Caco-2 (cell line): ENCODE measurements around the gene ADGRV1. TPM values are rescaled to one million over a fixed set of nuclear protein-coding genes. Genes with fewer than 3 reads are reported as not detected.

ENCODE experiments used
- BruUV-seq: library from RNA; stranded (reverse); fragments of 400-500 nt; replicated peaks from 2 replicates; lab custom pipeline; 2021; lab: Mats Ljungman, UMichigan
- CTCF ChIA-PET: fragments of 300-600 bp; sonication (Branson Sonifier 250); formaldehyde crosslinking; loops from one replicate; lab custom pipeline; 2022; ENCODE audit warnings: antibody characterized with exemption; lab: Charles Lee
- POLR2A ChIA-PET: fragments of 300-600 bp; sonication (Branson Sonifier 250); formaldehyde crosslinking; loops from one replicate; lab custom pipeline; 2022; ENCODE audit warnings: antibody characterized with exemption; lab: Charles Lee
- DNase-seq, 2 experiments: peaks; one replicate each; pipeline versions ENCODE4 v3.0.0 to v3.0.0-alpha.2; 2020 to 2022
- H3K27me3 ChIP-seq: replicated peaks from 2 replicates; pipeline ENCODE4 v1.6.0; 2011; ENCODE audit warnings: low read length; ENCODE audit not compliant: control insufficient read depth, insufficient read depth
- H3K36me3 ChIP-seq: 2 replicates; pipeline ENCODE4 v1.5.1; 2011; ENCODE audit warnings: low read length; ENCODE audit not compliant: control insufficient read depth, insufficient read depth
- H3K4me1 ChIP-seq: fragments of 250-450 bp; sonication (Bioruptor Pico); 2 replicates; pipeline ENCODE4 v1.5.1; 2020; ENCODE audit warnings: mild to moderate bottlenecking
- H3K4me3 ChIP-seq: 2 replicates; pipeline ENCODE4 v1.5.1; 2011; ENCODE audit warnings: low read depth, mild to moderate bottlenecking, control low read depth, low read length
- H3K9me3 ChIP-seq: fragments of 250-450 bp; sonication (Bioruptor Pico); 2 replicates; pipeline ENCODE4 v1.5.1; 2020; ENCODE audit warnings: mild to moderate bottlenecking, moderate library complexity
- H3K27ac Mint-ChIP-seq: one replicate; pipeline ENCODE4 v1.8.0; 2022; ENCODE audit warnings: mixed read lengths; ENCODE audit not compliant: unreplicated experiment
- H3K27me3 Mint-ChIP-seq: one replicate; pipeline ENCODE4 v1.8.0; 2022; ENCODE audit warnings: mixed read lengths; ENCODE audit not compliant: insufficient read depth, unreplicated experiment
- H3K36me3 Mint-ChIP-seq: one replicate; pipeline ENCODE4 v1.8.0; 2022; ENCODE audit warnings: mild to moderate bottlenecking, mixed read lengths; ENCODE audit not compliant: insufficient read depth, unreplicated experiment
- H3K4me1 Mint-ChIP-seq: one replicate; pipeline ENCODE4 v1.8.0; 2022; ENCODE audit warnings: low read depth, mixed read lengths; ENCODE audit not compliant: unreplicated experiment
- H3K4me3 Mint-ChIP-seq: one replicate; pipeline ENCODE4 v1.8.0; 2022; ENCODE audit warnings: mild to moderate bottlenecking, moderate library complexity, mixed read lengths; ENCODE audit not compliant: unreplicated experiment
- H3K9me3 Mint-ChIP-seq: one replicate; pipeline ENCODE4 v1.8.0; 2022; ENCODE audit warnings: mixed read lengths; ENCODE audit not compliant: unreplicated experiment
- CTCF ChIP-seq, 2 experiments: fragments of 200-600 bp in 1 of 2; IDR thresholded peaks; 1 replicate in 1 of 2; 2 replicates in 1 of 2; pipeline versions ENCODE4 v1.5.1 to v1.8.0; 2011 to 2022; ENCODE audit warnings: antibody characterized with exemption in 1 of 2, control low read depth in 1 of 2, inconsistent platforms in 1 of 2, low read depth in 1 of 2, low read length in 1 of 2, mild to moderate bottlenecking in 1 of 2, moderate library complexity in 1 of 2; ENCODE audit not compliant: insufficient read depth in 1 of 2, severe bottlenecking in 1 of 2, unreplicated experiment in 1 of 2
- intact Hi-C: fragments of 100-400 bp; cut with micrococcal nuclease; formaldehyde crosslinking; loops from one replicate; pipeline ENCODE4 v1.10.0; 2022; ENCODE audit not compliant: unreplicated experiment
- total RNA-seq: library from RNA; stranded (reverse); gene quantifications from 2 replicates; pipeline ENCODE4 v1.2.3, GENCODE V29; 2022

Gene ADGRV1
- total RNA-seq, 1 experiment from 2014 or later, result 23.2 TPM

- H3K9me3 ChIP-seq, result no peaks in the 10 kb centered on the region
- DNase-seq, result no peak
- CTCF ChIA-PET, result no interaction called here
- POLR2A ChIA-PET, result no interaction called here
- no peaks in the 10 kb centered on the region for H3K27me3 ChIP-seq
- no peak overlapping the region for H3K4me3 ChIP-seq
- Mint-ChIP-seq H3K27me3 (no peaks in the 10 kb centered on the region), H3K9me3 (no peaks in the 10 kb centered on the region), H3K36me3 (no peaks in the 10 kb centered on the region), H3K4me1 (no peaks in the 10 kb centered on the region), H3K27ac (no peak overlapping the region), H3K4me3 (no peak overlapping the region)
- intact Hi-C loops, result no loop called here
- no TSS peak for BruUV-seq
- no peaks in the 10 kb centered on the region for H3K4me1 ChIP-seq
- TF ChIP-seq CTCF (IDR thresholded peaks at IDR 0.05; ENCODE audit: insufficient read depth in 1 of 2, low read depth in 1 of 2, low read length in 1 of 2, severe bottlenecking in 1 of 2, unreplicated experiment in 1 of 2), result no peak
- no peaks in the 10 kb centered on the region for H3K36me3 ChIP-seq
Observed at GRCh38 chr5:90854169-90854568, 295.6 kb downstream of the ADGRV1 start.

- POLR2A ChIA-PET, result no interaction called here
- no peak overlapping the region for H3K27ac Mint-ChIP-seq
Observed at GRCh38 chr5:90855296-90856010, 296.9 kb downstream of the ADGRV1 start.

More at GRCh38 chr5:90855296-90856010, 296.9 kb downstream of the ADGRV1 start:
- no peak for TF ChIP-seq CTCF (IDR thresholded peaks at IDR 0.05; ENCODE audit: insufficient read depth in 1 of 2, low read depth in 1 of 2, low read length in 1 of 2, severe bottlenecking in 1 of 2, unreplicated experiment in 1 of 2)
- intact Hi-C loops, result no loop called here
- H3K27me3 Mint-ChIP-seq, result no peaks in the 10 kb centered on the region
- no peak for DNase-seq
- H3K36me3 Mint-ChIP-seq, result no peaks in the 10 kb centered on the region
- Histone ChIP-seq H3K27me3 (no peaks in the 10 kb centered on the region), H3K4me1 (no peaks in the 10 kb centered on the region), H3K4me3 (no peak overlapping the region), H3K36me3 (no peaks in the 10 kb centered on the region), H3K9me3 (no peaks in the 10 kb centered on the region)
- no peaks in the 10 kb centered on the region for H3K9me3 Mint-ChIP-seq
- BruUV-seq, result no TSS peak
- H3K4me3 Mint-ChIP-seq, result no peak overlapping the region
- CTCF ChIA-PET, result no interaction called here
- H3K4me1 Mint-ChIP-seq, result no peaks in the 10 kb centered on the region
